ENCODE measurements around the gene NR1H3. TPM values are rescaled to one million over a fixed set of nuclear protein-coding genes. Genes with fewer than 3 reads are reported as not detected.

NR1H3 gene
- 9.2 to 13.3 TPM (median 12.2 TPM) in 5 replicates for total RNA-seq (2022; extraction: Qiagen RNA extraction; ENCODE audit: low read depth)

GRCh38 chr11:47257517-47258316 is at the start of gene NR1H3:
NR1H3 (plus strand) TSS chr11:47257996; CDS start chr11:47259217, 1,221 bp downstream.

GRCh38 chr11:47248664-47249377 is 9.0 kb upstream of the NR1H3 start, which contains the start of gene ACP2:
ACP2 (minus strand) TSS chr11:47248814; CDS start chr11:47248789, 25 bp downstream.

GRCh38 chr11:47269829-47270305 is 12.1 kb downstream of the NR1H3 start, which contains the start of gene MADD:
MADD (plus strand) TSS chr11:47270133.

Other genes starting within 250 kb of the NR1H3 start
- gene ARFGAP2, start 81.1 kb upstream of the NR1H3 start, total RNA-seq (2022; extraction: Qiagen RNA extraction; ENCODE audit: low read depth) = 27.1 to 37.3 TPM (median 28.1 TPM) in 5 replicates
- 27.0 to 34.5 TPM (median 30.0 TPM) in 5 replicates for gene PACSIN3, start 71.6 kb upstream of the NR1H3 start, total RNA-seq (2022; extraction: Qiagen RNA extraction; ENCODE audit: low read depth)
- 83.6 to 95.2 TPM (median 89.2 TPM) in 5 replicates for gene DDB2, start 43.0 kb upstream of the NR1H3 start, total RNA-seq (2022; extraction: Qiagen RNA extraction; ENCODE audit: low read depth)
- gene ACP2, start 9.2 kb upstream of the NR1H3 start, total RNA-seq (2022; extraction: Qiagen RNA extraction; ENCODE audit: low read depth) = 22.2 to 26.7 TPM (median 23.7 TPM) in 5 replicates
- 19.1 to 24.0 TPM (median 22.8 TPM) in 5 replicates for gene MADD, start 12.1 kb downstream of the NR1H3 start, total RNA-seq (2022; extraction: Qiagen RNA extraction; ENCODE audit: low read depth)
- 0.05 to 0.10 TPM (median 0.07 TPM) in 5 replicates for gene MYBPC3, start 94.7 kb downstream of the NR1H3 start, total RNA-seq (2022; extraction: Qiagen RNA extraction; ENCODE audit: low read depth)
- gene SPI1, start 120.6 kb downstream of the NR1H3 start, total RNA-seq (2022; extraction: Qiagen RNA extraction; ENCODE audit: low read depth) = not detected in 5 replicates
- gene SLC39A13, start 150.6 kb downstream of the NR1H3 start, total RNA-seq (2022; extraction: Qiagen RNA extraction; ENCODE audit: low read depth) = 40.9 to 50.4 TPM (median 47.0 TPM) in 5 replicates
- 181 to 237 TPM (median 200 TPM) in 5 replicates for gene PSMC3, start 168.4 kb downstream of the NR1H3 start, total RNA-seq (2022; extraction: Qiagen RNA extraction; ENCODE audit: low read depth)
- gene RAPSN, start 191.1 kb downstream of the NR1H3 start, total RNA-seq (2022; extraction: Qiagen RNA extraction; ENCODE audit: low read depth) = 0.10 to 0.35 TPM (median 0.21 TPM) in 5 replicates